NCI-H146 treated with DMSO at 0.1 percent for 48 hours (cell line): ENCODE results near the gene ACO1.
"Not testable (repeated sequence)": the region's sequence is repeated elsewhere in the genome, so short reads cannot be mapped to it uniquely, and the experiment has no call there.

Source experiments
- DNase-seq: peaks from one replicate; lab custom pipeline; 2025; ENCODE audit not compliant: unreplicated experiment; lab: John Stamatoyannopoulos, UW

The ACO1 gene

GRCh38 chr9:32384364-32385151 is at the start of gene ACO1:
Gene ACO1 (plus strand): TSS chr9:32384643. CDS start chr9:32405507, 20,864 bp downstream.
- DNase-seq, result peak; percentile 86

- no peak for DNase-seq
Observed at GRCh38 chr9:32334916-32335895, 49.2 kb upstream of the ACO1 start.

GRCh38 chr9:32339424-32339823 is 45.0 kb upstream of the ACO1 start:
- DNase-seq, result no peak

GRCh38 chr9:32340361-32340760 is 44.1 kb upstream of the ACO1 start:
- no peak for DNase-seq

GRCh38 chr9:32344551-32345182 is 39.8 kb upstream of the ACO1 start:
- no peak for DNase-seq

GRCh38 chr9:32345243-32345642 is 39.2 kb upstream of the ACO1 start:
- DNase-seq, result no peak

- DNase-seq, result no peak
Observed at GRCh38 chr9:32347571-32347970, 36.9 kb upstream of the ACO1 start.

- no peak for DNase-seq
Observed at GRCh38 chr9:32348106-32348695, 36.2 kb upstream of the ACO1 start.

- DNase-seq, result no peak
Observed at GRCh38 chr9:32349013-32349412, 35.4 kb upstream of the ACO1 start.

- peak; percentile 12 for DNase-seq
Observed at GRCh38 chr9:32350682-32351081, 33.8 kb upstream of the ACO1 start.

GRCh38 chr9:32351845-32352244 is 32.6 kb upstream of the ACO1 start:
- no peak for DNase-seq

GRCh38 chr9:32353476-32353875 is 31.0 kb upstream of the ACO1 start:
- not testable (repeated sequence) for DNase-seq

GRCh38 chr9:32359452-32359851 is 25.0 kb upstream of the ACO1 start:
- DNase-seq, result no peak

GRCh38 chr9:32360983-32361673 is 23.3 kb upstream of the ACO1 start:
- DNase-seq, result no peak

GRCh38 chr9:32371279-32371678 is 13.2 kb upstream of the ACO1 start:
- DNase-seq, result no peak

- DNase-seq, result no peak
Observed at GRCh38 chr9:32371679-32372078, 12.8 kb upstream of the ACO1 start.

- DNase-seq, result no peak
Observed at GRCh38 chr9:32376285-32376684, 8.2 kb upstream of the ACO1 start.

- DNase-seq, result peak; percentile 80
Observed at GRCh38 chr9:32378496-32378895, 5.9 kb upstream of the ACO1 start.

GRCh38 chr9:32378993-32379729 is 5.3 kb upstream of the ACO1 start:
- peak; percentile 77 for DNase-seq

GRCh38 chr9:32380944-32381343 is 3.5 kb upstream of the ACO1 start:
- DNase-seq, result no peak
